Dendritic cell treated with granulocyte-macrophage colony-stimulating factor and Interleukin-4, amounts not matched to agents 40 ng/mL and 50 ng/mL, for 4 days (primary cell): ENCODE results near the gene TAPBPL.
A peak's percentile ranks its signal among the peaks of the same experiment; 100 is the strongest.

Source experiments
- H3K27ac Mint-ChIP-seq: one replicate; pipeline ENCODE4 v1.8.0; 2022; ENCODE audit warnings: mild to moderate bottlenecking, mixed read lengths
- H3K27me3 Mint-ChIP-seq: one replicate; pipeline ENCODE4 v1.8.0; 2022; ENCODE audit warnings: mild to moderate bottlenecking, mixed read lengths
- H3K36me3 Mint-ChIP-seq: one replicate; pipeline ENCODE4 v1.8.0; 2022; ENCODE audit warnings: low read depth, mixed read lengths
- H3K4me1 Mint-ChIP-seq: one replicate; pipeline ENCODE4 v1.8.0; 2022; ENCODE audit warnings: low read depth, mixed read lengths
- H3K4me3 Mint-ChIP-seq: one replicate; pipeline ENCODE4 v1.8.0; 2022; ENCODE audit warnings: mild to moderate bottlenecking, moderate library complexity, mixed read lengths
- H3K9me3 Mint-ChIP-seq: one replicate; pipeline ENCODE4 v1.8.0; 2022; ENCODE audit warnings: mixed read lengths
- intact Hi-C: fragments of 100-400 bp; cut with micrococcal nuclease; formaldehyde crosslinking; loops from one replicate; pipeline ENCODE4 v1.15.0; 2022

TAPBPL gene

DNA sequence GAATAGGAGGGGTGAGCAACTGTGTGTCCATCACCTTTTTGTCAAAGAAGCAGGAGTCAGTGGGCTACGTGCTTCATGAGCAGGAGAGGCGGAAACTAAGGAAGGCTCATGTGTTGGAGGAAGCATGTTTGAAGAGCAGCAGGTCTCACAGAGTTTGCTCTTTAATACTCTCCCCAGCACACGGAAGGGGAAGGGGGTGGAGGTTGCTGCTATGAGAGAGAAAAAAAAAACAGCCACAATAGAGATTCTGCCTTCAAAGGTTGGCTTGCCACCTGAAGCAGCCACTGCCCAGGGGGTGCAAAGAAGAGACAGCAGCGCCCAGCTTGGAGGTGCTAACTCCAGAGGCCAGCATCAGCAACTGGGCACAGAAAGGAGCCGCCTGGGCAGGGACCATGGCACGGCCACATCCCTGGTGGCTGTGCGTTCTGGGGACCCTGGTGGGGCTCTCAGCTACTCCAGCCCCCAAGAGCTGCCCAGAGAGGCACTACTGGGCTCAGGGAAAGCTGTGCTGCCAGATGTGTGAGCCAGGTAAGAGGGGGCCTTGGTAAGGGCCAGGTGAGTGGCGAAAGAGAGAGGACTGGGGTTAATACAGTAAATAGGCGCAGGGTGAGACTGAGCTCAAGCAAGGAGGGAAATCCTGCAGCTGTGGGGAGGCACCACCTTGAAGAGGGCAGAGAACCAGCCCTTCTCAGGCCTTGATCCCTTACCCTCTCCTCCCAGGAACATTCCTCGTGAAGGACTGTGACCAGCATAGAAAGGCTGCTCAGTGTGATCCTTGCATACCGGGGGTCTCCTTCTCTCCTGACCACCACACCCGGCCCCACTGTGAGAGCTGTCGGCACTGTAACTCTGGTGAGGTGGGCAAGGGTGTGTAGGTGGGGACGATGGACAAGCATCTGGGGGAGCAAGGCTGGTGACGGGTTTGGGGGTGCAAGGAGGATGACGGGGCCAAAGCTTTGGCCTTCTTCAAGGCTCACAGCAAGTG, 6.8 kb upstream of the TAPBPL start, which contains the start of gene CD27:
Gene CD27 (plus strand): TSS at position 252 of the 985 bp plus-strand sequence. CDS start 141 bp downstream, at position 393.
- Mint-ChIP-seq H3K27me3 (peaks cover 4% of the 10 kb centered on the region), H3K9me3 (no peaks in the 10 kb centered on the region), H3K36me3 (peaks cover 55% of the 10 kb centered on the region), H3K27ac (no peak within 1 kb of the TSS), H3K4me1 (peaks cover 21% of the 10 kb centered on the region), H3K4me3 (no peak within 1 kb of the TSS)
- intact Hi-C loops = no loop called here

DNA sequence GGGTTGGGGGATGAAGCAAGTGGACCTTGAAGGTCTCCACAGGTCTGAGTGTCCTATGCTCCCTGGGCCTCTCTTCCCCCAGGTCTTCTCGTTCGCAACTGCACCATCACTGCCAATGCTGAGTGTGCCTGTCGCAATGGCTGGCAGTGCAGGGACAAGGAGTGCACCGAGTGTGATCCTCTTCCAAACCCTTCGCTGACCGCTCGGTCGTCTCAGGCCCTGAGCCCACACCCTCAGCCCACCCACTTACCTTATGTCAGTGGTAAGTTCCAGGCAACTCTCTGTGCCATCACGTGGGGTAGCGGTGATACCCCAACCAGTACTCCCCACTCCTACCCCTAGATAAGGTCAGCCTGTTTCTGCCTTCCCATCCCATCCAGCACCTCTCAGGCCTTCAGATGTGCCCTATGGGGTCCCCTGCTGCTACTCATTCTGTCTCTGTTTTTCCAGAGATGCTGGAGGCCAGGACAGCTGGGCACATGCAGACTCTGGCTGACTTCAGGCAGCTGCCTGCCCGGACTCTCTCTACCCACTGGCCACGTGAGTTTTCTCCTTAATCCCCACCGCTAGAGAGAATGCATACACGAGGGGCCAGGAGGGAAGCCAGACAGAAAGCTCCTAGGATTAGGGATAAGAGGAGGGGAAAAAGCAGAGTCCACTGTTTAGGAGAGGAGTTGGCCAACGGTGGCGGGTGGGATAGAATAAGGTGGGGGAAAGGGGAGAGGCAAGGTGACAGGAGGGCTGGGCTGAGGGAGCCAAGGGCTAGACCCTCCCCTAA, 1.6 kb upstream of the TAPBPL start:
- Mint-ChIP-seq H3K9me3 (no peaks in the 10 kb centered on the region), H3K27ac (peak overlapping the region; percentile 99), H3K27me3 (no peaks in the 10 kb centered on the region), H3K36me3 (peaks cover 72% of the 10 kb centered on the region), H3K4me1 (peaks cover 37% of the 10 kb centered on the region), H3K4me3 (peak overlapping the region; percentile 95)
- intact Hi-C loops = no loop called here

DNA sequence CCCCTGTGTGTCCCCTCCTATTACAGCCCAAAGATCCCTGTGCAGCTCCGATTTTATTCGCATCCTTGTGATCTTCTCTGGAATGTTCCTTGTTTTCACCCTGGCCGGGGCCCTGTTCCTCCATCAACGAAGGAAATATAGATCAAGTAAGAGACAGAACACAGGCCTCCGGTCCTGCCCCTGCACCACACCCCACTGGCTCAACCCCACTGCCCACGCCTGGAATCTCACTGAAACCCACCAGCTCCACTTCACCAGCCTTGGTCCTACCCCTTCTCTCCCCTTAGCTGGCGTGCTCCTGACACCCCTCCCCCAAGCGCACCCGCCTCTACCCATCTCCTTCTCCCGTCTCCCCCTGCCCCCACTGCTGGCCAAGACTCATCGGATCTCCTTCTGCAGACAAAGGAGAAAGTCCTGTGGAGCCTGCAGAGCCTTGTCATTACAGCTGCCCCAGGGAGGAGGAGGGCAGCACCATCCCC, 934 bp upstream of the TAPBPL start:
- peaks cover 71% of the 10 kb centered on the region for H3K36me3 Mint-ChIP-seq
- H3K9me3 Mint-ChIP-seq = no peaks in the 10 kb centered on the region
- H3K4me3 Mint-ChIP-seq = peak overlapping the region; percentile 95
- H3K4me1 Mint-ChIP-seq = peaks cover 37% of the 10 kb centered on the region
- peak overlapping the region; percentile 99 for H3K27ac Mint-ChIP-seq
- H3K27me3 Mint-ChIP-seq = no peaks in the 10 kb centered on the region
- intact Hi-C loops = no loop called here

DNA sequence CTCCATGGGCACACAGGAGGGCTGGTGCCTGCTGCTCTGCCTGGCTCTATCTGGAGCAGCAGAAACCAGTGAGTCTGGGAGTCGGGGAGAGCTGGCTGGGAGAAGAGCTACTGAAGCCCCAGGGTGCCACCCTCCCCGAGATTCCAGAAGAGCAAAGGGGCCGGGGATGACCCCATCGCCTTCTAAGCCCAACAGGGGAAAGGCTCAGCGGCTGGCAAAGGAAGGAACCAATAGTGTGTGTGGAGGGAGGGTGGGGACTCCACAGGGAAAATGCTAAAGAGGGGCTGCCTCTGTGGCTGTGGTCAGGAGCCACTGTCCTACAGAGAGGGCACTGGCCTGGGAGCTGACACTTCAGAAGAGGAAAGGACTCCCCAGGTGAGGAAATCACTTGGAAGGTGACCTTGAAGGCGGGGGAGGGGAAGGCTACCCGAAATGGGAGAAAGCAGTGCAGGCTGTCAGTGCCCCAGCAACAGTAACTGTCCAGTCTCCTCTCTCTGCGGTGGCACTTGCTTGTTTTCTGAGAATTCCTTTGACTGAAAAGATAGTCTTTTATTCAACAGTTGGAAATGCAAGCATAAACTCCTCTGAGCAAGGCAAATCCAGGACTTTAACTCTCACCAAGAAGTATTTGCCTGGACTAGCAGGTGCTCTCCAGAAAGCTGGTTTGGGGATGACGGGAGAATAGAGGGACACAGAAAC, 552 bp downstream of the TAPBPL start:
- Mint-ChIP-seq H3K27me3 (no peaks in the 10 kb centered on the region), H3K4me3 (peak overlapping the region; percentile 95), H3K9me3 (no peaks in the 10 kb centered on the region), H3K4me1 (peaks cover 37% of the 10 kb centered on the region), H3K27ac (peak overlapping the region; percentile 99), H3K36me3 (peaks cover 75% of the 10 kb centered on the region)
- intact Hi-C loops = loop anchor here (1.0 kb wide), 1 partner anchor 10 kb away; no protein-coding TSS in a partner anchor

DNA sequence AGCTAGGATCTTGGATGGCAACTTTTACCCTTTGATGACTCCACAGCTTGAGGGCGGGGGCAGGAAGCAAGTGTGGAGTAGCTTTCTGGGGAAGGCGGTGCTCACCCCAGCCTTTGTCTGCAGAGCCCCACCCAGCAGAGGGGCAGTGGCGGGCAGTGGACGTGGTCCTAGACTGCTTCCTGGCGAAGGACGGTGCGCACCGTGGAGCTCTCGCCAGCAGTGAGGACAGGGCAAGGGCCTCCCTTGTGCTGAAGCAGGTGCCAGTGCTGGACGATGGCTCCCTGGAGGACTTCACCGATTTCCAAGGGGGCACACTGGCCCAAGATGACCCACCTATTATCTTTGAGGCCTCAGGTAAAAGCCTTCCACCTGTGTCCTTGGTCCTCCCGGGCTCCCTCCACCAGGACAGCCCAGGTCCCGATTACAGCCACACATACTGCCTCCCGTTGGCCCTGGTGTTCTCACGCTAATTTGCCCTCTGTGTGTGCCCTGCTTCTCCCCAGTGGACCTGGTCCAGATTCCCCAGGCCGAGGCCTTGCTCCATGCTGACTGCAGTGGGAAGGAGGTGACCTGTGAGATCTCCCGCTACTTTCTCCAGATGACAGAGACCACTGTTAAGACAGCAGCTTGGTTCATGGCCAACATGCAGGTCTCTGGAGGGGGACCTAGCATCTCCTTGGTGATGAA, 1.2 kb downstream of the TAPBPL start:
- Mint-ChIP-seq H3K27me3 (no peaks in the 10 kb centered on the region), H3K4me3 (peak overlapping the region; percentile 95), H3K9me3 (no peaks in the 10 kb centered on the region), H3K4me1 (peaks cover 37% of the 10 kb centered on the region), H3K36me3 (peaks cover 75% of the 10 kb centered on the region), H3K27ac (peak overlapping the region; percentile 99)
- intact Hi-C loops = loop anchor here (1.0 kb wide), 1 partner anchor 9 kb away; no protein-coding TSS in a partner anchor

DNA sequence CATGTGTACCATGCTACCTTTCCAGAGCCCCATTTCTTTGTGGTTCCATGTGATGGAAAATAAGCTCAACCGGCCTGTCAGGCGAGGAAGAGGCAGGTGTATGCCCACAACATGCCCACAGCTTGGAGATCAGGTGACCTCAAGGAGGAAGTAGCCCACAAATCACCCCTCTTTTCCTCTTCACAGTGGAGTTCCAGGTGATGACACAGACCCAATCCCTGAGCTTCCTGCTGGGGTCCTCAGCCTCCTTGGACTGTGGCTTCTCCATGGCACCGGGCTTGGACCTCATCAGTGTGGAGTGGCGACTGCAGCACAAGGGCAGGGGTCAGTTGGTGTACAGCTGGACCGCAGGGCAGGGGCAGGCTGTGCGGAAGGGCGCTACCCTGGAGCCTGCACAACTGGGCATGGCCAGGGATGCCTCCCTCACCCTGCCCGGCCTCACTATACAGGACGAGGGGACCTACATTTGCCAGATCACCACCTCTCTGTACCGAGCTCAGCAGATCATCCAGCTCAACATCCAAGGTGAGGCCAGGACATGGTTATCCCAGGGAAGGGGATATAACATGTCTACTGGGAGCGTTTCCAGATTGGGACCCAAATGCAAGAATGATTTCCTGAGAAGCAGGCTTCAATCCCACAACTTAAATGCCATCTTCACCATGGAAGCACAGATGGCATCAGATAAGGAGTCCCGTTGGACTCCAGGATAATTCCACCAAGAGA, 5.5 kb downstream of the TAPBPL start:
- Mint-ChIP-seq H3K4me1 (peaks cover 56% of the 10 kb centered on the region), H3K4me3 (no peak overlapping the region), H3K36me3 (peaks cover 93% of the 10 kb centered on the region), H3K27me3 (no peaks in the 10 kb centered on the region), H3K27ac (no peak overlapping the region), H3K9me3 (no peaks in the 10 kb centered on the region)
- intact Hi-C loops = no loop called here

DNA sequence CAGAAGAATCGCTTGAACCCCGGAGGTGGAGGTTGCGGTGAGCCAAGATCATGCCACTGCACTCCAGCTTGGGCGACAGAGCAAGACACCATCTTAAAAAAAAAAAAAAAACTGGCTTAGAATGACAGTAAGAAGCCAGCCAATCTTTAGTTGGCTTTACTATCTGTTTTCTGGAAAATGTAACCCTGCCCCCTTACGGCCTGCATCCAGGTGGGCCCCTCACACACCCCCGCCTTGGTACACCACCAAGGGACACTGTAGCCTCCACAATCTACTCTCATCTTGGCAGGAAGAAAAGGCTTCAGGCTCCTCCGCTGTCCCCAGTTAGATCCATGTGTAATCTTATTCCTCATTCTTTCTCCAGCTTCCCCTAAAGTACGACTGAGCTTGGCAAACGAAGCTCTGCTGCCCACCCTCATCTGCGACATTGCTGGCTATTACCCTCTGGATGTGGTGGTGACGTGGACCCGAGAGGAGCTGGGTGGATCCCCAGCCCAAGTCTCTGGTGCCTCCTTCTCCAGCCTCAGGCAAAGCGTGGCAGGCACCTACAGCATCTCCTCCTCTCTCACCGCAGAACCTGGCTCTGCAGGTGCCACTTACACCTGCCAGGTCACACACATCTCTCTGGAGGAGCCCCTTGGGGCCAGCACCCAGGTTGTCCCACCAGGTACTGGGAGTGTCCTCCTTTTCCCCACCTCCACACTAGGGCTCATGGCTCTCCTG, 6.6 kb downstream of the TAPBPL start:
- no peaks in the 10 kb centered on the region for H3K9me3 Mint-ChIP-seq
- peaks cover 56% of the 10 kb centered on the region for H3K4me1 Mint-ChIP-seq
- H3K36me3 Mint-ChIP-seq = peaks cover 93% of the 10 kb centered on the region
- intact Hi-C loops = no loop called here
- H3K27me3 Mint-ChIP-seq = no peaks in the 10 kb centered on the region
- no peak overlapping the region for H3K4me3 Mint-ChIP-seq
- peak overlapping the region; percentile 61 for H3K27ac Mint-ChIP-seq

DNA sequence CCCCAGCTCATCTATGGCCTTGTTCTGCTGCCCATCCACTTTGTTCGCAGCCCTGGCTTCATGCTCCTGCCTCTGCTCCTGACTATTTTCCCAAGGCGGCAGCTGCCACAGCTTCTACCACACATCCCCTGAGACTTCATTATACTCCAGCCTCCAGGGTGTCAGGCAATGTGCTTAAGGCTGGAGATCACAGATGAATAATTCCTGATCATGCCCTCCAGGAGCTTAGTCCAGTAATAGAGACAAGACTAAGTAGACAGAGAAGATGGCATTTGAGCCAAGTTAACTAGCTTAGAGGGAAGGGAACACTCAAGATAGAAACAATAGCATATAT, 7.1 kb downstream of the TAPBPL start:
- Mint-ChIP-seq H3K4me3 (no peak overlapping the region), H3K36me3 (peaks cover 93% of the 10 kb centered on the region), H3K27me3 (no peaks in the 10 kb centered on the region), H3K4me1 (peaks cover 57% of the 10 kb centered on the region), H3K9me3 (no peaks in the 10 kb centered on the region), H3K27ac (peak overlapping the region; percentile 61)
- intact Hi-C loops = no loop called here

DNA sequence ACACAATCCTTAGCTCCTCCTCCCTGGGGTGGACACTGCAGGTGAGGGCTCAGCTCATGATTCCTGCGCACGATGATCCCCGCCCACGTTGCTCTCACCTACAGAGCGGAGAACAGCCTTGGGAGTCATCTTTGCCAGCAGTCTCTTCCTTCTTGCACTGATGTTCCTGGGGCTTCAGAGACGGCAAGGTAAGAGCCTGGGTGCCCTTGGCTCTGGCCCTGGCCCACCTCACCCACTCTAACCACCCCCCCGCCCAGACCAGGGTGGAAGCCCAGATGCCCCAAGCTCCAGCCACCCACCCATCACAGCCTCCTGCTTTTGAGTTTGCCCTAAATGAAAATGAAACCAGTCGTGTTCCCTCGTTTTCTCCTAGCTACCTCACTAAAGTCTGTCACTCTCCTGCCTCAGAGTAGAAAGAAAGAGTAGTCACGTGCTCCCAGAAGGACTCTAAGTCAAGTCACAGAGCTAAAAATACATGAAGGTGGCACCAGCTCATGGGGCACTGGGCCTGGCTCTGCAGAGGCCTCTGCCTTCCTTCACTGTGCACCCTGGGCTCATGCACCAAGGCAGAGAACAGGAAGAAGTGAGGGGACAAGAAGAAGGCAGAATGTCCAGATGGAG, 9.0 kb downstream of the TAPBPL start:
- intact Hi-C loops = loop anchor here (5.0 kb wide), 1 partner anchor 124 kb away; no protein-coding TSS in a partner anchor
- Mint-ChIP-seq H3K4me1 (peaks cover 72% of the 10 kb centered on the region), H3K27ac (peak overlapping the region; percentile 89), H3K4me3 (peak overlapping the region; percentile 56), H3K36me3 (peaks cover 93% of the 10 kb centered on the region), H3K27me3 (no peaks in the 10 kb centered on the region), H3K9me3 (no peaks in the 10 kb centered on the region)

DNA sequence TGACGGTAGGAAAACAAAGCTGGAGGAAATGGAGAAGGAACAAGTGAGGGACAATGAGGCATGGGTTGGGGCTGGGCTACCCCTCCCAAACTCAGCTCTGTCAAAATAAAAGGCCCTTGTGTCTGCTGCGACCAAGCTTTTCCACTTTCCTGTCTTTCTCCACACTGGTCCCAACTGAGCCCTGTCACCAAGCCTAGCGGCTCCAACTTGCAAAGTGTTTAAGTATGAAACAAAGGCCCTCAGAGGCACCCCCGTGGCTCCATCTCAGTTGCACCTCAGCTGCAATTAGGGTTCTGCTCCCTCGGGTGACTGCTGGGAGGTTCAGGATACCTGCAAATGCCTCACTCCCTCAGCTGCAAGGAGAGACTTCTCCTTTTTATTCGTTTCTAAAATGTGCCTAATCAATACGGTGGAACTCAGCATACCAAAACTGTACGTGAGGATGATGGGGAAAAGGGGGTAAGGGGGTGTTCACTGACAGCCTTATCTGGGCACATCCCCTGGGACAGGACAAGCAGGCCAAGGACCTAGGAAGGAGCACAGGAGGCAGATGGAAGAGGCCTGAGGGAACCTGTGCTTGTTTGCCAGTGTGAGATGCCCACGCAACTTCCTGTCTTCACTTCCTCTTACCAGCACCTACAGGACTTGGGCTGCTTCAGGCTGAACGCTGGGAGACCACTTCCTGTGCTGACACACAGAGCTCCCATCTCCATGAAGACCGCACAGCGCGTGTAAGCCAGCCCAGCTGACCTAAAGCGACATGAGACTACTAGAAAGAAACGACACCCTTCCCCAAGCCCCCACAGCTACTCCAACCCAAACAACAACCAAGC, 9.8 kb downstream of the TAPBPL start:
- intact Hi-C loops = loop anchor here (1.0 to 5.0 kb wide), 2 partner anchors 9 to 124 kb away; partner anchors contain the start of gene TAPBPL
- peak overlapping the region; percentile 56 for H3K4me3 Mint-ChIP-seq
- H3K9me3 Mint-ChIP-seq = no peaks in the 10 kb centered on the region
- H3K36me3 Mint-ChIP-seq = peaks cover 93% of the 10 kb centered on the region
- peak overlapping the region; percentile 89 for H3K27ac Mint-ChIP-seq
- H3K4me1 Mint-ChIP-seq = peaks cover 80% of the 10 kb centered on the region
- no peaks in the 10 kb centered on the region for H3K27me3 Mint-ChIP-seq
